Gastroesophageal sphincter (tissue), 3 donors: ENCODE results near the gene RIC1.

Experiments used
- CTCF ChIP-seq, 4 experiments: fragments of 200-600 bp in 2 of 4; fragments of 450-650 bp in 2 of 4; sonication (generic) in 1 of 4; IDR thresholded peaks; one replicate each; pipeline ENCODE4 v1.5.1; 2017 to 2019; ENCODE audit warnings: antibody characterized with exemption in 4 of 4, mild to moderate bottlenecking in 2 of 4, moderate library complexity in 2 of 4
- POLR2AphosphoS5 ChIP-seq: sonication (generic); formaldehyde crosslinking; IDR thresholded peaks from one replicate; pipeline ENCODE4 v1.6.1; 2017; ENCODE audit warnings: antibody characterized with exemption

GRCh38 chr9:5762421-5762820, 133.5 kb downstream of the RIC1 start:
- TF ChIP-seq CTCF (IDR thresholded peaks at IDR 0.05) (no peak), POLR2AphosphoS5 (no peak)
